SKM-1 treated with dmso at 0.1 percent for 144 hours (cell line): Measurements from ENCODE around the gene KRT79.

Experiments used
- DNase-seq: peaks from one replicate; lab custom pipeline; 2025; ENCODE audit not compliant: unreplicated experiment; lab: John Stamatoyannopoulos, UW

The KRT79 gene

DNA sequence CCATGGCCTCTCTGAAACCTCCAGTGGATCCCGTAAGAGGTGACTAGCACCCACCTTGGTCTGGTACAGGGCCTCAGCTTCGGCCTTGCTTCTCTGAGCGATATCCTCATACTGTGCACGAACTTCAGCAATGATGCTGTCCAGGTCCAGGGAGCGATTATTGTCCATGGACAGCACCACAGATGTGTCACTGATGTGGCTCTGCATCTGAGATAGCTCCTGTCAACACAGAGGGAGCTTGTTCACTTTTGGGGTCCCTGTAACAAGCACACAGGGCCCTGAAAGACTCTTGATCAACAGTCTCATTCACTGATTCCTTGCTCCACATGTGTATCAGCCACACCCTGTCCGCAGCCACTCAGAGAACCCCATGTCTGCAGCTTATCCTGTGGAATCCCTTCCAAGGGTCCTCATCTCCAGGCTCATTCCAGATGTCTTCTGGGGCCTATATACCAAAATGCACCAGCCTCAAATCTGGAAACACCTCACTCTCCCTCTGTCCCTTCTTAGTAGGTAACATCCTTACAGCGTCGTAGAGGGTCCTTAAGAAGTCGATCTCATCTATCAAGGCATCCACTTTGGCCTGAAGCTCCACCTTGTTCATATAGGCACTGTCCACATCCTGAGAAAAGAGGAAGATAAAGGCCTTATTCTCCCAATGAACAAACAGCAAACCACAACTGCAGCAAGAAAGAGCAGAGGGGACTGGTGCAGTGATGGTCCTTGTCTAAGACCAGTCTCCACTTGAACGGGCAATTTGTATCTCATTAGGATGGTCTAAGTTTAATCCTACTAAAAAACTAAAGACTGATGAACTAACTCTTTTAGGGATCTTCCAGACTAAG, 41.7 kb downstream of the KRT79 start:
- no peak for DNase-seq

DNA sequence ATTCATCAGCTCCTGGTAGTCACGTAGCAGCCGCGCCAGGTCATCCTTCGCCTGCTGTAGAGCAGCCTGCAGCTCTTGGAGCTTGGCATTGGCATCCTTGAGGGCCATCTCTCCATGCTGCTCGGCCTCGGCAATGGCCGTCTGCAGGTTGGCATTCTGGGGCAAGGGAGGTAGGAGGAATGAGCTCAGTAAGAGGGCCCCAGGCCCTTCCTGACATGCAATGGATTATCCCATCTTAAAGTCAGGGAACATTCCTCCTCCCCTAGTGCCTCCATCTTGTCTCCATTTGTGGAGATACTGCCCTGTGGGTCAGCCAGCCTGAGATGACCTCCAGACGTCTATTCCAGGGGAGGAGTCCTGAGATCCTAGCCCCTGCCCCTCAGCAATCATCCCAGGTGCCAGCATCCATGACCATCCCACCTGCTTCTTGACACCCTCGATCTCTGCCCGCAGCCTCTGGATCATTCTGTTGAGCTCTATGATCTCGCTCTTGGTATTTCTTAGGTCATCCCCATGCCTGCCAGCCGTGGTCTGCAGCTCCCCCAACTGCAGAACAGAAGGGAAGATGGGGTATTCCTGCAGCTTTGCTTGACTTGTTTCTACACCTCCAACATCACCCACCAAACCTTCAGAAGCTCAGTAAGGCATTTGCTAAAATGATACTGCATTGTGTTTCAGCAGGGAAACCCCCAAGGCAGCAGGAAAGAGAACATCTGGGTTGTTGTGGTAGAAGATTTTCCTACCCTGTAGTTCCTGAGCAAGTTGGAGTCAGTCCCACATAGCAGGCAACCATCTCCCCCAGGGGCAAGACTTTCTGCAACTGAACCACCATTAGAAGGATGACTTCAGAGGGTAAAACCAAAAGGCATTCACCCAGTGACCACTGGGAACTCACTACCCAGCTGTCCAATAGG, 42.6 kb downstream of the KRT79 start:
- DNase-seq: no peak

DNA sequence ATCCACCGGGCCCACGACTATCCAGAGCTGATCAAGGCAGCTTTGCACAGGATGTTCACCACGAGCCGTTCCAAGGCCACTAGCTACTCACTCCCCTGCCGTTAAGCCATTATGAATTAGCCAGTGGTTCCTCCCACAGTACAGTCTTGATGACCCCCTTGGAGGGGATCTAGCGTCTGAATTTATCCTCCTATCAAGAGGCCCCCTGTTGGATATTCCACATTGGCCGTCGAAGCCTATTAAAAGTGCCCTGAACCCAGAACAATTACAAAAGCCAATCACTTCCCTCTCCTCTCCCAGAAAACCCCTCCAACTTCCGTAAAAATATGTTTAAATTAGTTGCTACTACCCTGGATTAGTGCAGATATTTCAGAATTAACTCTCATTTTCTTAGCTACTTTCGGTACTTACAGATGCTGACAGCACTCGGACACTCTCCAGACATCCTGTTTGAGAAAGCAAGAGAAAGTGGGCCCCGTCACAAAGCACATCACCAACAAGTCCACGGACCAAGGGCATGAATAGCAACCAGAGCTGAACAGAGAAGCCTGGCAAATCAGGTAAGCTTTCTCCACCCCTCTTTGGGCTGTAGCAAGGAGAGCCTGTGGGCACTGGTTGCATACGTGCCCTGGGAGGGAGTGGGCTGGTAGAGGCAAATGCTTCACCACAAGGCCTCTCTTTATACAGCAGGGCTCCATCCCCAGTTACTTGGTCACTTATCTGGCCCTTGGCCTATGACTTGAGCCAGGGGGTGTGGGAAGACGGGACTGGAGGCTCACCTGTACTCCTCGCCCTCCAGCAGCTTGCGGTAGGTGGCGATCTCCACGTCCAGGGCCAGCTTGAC, 43.5 kb downstream of the KRT79 start:
- DNase-seq: no peak

DNA sequence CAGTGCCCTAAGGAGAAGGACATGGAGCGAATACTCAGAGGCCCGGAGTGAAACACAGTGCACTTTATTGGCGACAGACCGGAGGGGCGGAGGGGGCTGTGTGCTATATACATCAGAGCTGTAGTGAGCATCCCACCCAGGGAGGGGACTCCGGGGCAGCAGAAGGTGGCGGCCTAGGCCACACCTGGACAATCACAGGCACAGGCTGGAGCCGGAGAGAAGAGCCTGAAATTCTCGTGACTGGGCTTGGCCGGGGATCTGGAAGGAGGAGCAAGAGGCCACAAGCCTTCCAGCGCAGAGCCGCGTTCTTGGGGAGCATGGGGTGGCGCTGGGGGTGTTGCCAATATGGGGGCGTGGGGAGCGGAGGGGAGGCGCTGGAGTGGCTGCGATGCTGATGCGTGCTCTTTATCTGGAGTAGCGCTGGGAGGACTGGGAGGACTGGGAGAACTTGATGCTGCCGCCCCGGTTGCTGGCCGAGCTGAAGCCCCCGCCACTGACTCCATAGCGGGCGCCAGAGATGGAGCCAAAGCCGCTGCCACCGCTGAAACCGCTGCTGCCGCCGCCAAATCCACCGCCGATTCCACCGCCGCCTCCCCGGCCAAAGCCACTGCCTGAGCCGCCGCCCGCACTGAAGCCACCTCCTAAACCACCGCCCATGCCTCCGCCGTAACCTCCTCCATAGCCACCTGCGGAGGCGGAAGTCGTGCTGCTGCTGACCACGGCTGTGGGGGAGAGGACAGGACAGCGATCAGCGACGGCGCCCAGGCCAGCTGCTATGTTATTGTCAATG, 44.3 kb downstream of the KRT79 start:
- DNase-seq: no peak

DNA sequence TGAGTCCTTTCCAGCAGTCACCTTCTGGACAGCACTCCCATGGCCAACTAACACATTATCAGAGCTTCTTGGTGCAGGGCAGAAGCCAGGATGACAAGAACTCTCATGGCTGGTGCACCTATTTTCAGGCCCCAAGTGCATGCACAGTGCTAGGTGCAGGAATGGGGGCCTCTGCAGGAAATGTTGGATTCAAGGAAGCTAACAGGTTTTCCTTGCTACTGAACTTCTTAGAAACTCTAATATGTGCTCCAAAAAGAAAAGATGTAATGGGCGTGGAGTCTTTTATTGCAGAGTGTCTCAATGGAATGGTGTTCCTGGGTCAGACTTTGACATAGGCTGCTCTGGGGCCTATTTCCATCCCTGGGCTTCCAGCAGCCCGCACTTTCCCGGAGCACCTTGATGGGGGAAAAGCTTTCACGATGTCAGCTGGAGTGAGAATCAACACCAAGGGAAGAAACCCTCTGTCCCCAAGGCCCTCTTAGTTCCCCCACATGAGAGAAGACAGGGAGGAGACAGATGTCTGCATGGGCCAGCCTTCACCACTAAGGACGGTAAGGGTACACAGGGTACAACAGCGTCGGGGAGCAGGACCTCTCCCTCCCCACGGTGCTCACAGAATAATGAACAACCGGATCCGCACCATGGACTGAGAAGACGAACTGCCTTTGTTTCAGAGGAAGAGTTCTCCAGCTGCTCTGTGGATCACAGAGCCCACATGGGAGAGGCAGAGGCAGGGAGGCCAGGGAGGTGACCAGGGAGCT, 45.1 kb downstream of the KRT79 start:
- DNase-seq: no peak

DNA sequence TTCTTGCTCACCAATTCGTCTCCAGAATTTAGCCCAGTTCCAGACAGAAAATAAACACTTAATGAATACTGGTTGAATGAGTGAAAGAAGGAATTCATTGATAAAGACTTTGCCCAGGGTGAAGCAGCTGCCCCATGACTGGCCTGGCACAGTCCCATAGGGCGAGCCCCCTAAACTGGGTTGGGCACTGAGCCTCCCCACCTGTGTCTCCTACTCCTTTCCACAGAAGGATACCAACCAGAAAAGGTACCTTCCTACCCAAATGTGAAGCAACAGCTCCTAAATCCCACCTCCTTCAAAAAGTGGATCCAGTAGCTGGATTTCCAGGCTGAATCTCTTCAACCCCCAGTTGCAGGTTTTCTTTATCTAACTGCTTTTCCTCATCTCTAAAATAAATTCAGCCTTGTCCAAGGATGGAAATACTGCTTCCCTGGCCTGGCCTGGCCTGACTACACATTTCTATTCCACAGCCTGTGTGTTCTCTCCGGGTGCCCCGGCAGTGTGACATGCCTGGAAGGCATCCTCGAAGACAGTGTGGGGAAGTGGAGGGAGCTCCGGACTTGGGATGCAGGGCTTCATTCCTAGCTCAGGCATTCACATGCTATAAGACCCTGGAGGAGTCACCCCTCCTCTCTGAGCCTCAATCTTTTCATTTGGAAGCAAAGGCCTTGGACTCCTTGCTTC, 45.8 kb downstream of the KRT79 start:
- no peak for DNase-seq

DNA sequence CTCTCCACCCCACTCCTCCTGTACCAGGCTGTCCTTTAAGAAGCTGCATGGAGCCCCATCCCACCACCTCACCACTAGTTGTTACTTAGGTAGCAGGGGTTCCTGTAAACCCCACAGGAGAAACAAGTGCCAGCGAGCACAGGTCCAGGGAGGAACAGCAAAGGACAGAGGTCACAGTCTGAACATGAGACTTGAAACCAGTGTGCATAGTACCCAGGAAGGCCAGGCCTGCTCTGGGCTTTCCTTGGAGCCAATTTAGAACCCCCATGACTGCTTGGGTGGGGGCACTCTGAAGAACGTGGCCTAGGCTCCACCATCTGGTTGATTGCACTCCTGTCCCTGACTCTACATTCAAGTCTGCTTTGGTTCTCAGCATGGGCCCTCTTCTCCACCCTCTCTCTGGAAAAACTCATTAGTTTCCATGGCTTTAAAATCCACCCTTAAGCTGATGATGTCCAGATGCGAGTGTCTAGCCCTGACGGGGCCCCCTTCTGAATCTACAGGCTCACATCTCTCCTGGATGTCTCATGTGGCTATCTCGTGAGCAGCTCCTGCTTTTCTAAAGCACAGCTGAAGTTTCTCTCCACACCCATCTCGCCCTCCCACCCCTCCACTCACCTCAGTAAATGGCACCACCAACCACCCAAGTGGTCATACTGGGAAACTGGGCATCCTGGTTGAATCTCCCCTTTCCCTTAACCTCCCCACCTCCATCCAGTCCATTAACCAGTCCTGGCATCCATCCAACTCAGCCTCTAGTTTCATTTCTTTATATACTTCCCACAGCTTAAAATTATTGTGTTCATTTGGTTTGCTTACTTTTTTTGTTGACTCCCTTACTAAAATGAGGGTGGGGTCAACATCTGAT, 46.6 kb downstream of the KRT79 start:
- no peak for DNase-seq

DNA sequence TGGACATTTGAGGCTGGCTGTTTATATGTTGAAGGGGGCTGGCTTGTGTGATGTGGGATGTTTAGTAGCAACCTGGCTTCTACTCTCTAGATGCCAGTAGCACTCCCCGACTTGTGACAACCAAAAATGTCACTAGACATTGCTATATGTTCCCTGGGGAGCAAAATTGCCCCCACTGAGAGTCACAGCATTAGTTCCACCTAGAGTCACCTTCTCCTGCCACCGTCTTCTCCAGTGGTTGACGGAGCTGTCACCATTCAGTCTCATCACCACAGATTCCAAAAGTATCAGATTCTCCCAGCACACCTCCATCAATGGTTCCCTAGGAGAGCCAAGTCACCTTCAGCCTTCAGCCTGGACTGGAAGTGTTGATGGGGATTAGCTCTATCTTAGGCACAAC, 49.2 kb downstream of the KRT79 start:
- DNase-seq: no peak

DNA sequence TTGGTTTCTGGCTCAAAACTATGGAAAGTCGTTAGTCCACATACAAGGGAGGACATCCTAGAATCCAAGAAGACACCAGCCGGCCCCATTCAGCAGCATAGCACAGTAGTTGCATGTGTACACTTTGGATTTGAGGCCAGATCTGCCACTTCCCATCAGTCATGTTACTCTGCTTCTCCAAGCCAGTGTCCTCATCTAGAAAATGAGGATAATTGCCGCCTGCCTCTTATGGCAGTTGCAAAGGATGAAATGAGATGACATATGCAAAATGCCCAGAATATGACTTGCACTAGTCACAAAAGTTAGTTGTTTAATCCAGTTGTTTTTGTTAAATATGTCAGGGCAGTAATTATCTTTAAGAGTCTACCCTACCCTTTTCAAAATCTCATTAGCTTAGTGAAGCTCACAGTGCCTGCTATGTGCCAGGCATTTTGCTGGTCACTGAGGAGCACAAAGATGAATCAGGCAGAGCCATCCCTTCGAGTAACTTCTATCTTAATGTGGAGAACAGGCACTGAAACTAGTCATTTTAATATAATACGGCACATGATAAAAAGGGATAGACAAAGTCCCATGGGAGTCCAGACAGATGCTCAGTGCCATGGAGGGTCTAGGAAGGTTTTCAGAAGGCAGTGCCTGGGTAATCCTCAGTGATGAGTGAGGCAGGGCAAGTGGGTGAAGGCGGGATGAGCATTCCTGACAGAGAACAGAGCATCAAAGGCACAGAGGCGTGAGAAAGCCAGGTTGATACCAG, 50.4 kb downstream of the KRT79 start:
- no peak for DNase-seq

DNA sequence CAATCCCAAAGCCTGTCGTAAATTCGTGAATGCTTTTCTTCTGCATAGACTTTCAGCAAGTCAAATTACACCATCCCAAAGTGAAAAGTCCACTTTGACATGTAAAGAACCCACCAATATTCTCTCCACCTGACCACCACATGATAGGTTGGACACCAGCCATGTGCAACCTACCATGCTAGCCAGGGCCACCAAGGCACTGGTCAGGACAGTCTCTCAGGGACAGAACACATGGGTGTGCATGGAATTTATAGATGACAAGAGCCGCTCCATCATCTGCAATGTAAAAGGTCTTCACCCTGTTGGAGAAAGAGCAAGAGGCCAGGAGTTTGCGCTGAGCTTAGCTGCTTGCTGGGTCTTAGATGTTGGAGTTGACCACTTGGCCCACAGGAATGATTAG, 51.6 kb downstream of the KRT79 start:
- DNase-seq: no peak

DNA sequence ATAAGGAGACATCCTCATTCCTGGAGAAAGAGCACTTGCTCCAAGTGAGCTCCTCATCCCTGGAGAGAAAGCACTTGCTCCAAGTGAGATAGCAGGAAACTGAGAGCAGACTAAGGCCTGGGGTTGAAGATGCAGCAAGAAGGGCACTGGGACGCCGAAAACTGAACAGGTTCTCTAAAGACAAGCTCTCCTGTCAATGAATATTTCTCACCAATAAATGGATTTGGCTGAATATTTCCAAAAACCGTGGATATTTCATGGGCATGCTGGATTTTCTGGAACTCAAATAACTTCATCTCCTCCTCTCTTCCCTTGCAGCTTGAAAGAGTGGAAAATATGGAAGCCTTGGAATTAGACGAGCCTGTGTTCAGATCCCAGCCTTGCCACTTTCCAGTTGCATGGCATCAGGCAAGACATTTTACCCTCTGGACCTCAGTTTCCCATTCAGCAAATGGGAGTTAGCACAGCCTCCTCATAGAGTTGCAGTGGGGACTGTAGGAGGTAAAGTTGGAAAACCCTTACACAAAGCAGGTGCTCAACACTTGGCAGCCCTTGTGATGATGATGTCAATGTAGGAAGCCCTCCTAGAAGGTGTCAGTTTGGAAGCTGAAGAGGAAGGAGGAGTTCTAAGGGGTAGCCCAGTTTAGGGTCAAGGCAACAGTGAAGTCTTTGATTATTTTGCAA, 52.6 kb downstream of the KRT79 start:
- no peak for DNase-seq

DNA sequence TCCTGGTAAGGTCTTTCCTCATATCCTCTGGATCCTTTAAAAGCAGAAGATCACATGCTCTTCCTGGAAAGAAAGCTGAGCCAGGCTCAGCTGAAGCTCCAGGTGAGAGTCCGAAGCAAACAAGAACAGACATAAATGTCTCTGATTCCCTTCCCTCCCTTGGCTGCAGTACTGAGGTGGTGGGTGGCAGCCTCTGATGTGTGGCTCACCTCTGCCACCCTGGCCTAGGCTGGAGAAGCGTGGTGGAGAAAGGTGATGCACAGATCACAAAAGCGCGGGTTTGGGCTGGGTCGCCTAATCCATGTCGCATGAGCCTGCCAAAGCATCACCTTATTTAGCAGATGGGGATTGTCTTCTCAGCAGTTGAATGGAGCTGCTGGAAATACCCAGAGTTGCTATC, 54.2 kb downstream of the KRT79 start:
- no peak for DNase-seq

DNA sequence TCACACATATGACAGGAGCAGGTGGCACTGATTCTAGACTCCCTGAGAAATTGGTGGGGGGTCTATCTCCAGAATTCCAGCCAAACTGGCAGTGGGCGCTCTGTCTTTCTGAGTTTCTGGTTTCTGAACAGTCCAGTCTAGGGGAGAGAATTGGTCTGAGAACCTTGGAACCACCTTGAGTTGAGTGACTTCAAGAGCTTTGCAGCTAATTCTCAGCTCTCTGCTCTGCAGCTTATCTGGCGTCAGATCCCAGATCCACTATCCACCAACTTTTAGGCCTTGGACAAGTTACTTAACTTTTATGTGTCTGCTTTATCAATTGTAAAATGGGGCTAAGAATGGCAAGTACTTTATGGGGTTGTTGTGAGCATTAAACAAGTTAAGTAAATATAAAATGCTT, 55.3 kb downstream of the KRT79 start:
- DNase-seq: no peak

DNA sequence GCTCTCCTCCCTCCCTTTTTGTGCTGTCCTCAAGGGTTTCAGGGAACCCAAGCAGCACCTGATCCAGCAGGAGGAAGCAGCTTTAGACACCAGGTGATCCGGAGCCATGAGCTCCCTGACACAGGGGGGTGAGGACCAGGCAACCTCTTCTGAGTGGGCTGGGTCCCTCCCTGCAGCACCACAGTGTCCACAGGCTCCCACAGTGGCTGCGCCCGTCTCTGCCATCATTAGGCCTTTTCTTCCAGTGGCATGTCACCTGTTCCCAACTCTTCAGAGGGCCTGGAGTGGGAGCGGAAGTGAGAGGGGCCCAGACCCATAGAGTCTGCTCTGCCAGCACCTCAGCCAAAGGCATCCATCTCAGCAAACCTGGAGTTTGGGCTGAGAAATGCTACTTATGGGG, 56.5 kb downstream of the KRT79 start:
- no peak for DNase-seq

DNA sequence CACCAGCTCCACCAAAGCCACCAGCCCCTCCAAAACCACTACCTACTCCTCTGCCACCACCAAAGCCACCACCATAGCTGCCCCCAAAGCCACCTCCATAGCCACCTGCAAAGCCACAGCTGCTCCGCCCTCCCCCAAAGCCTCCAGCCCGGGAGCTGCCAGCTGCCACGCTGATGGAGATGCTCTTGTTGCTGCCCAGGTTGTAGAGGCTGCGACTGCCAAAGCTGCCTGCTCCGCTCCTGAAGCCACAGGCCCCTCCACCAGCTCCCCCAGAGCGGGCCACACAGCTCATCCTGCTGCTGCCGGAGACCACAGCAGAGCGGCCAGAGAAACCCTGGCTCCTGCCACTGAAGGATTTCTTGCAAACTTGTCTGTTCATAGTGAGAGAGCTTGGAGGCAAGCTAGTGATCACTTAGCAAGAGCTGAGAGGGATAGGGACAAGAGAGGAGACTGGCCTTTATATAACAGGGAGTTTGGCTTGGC, 57.2 kb downstream of the KRT79 start, which contains the start of gene KRT76:
KRT76 (minus strand) TSS at position 433 of the 483 bp plus-strand sequence; CDS start at position 379, 54 bp downstream.
- no peak for DNase-seq

DNA sequence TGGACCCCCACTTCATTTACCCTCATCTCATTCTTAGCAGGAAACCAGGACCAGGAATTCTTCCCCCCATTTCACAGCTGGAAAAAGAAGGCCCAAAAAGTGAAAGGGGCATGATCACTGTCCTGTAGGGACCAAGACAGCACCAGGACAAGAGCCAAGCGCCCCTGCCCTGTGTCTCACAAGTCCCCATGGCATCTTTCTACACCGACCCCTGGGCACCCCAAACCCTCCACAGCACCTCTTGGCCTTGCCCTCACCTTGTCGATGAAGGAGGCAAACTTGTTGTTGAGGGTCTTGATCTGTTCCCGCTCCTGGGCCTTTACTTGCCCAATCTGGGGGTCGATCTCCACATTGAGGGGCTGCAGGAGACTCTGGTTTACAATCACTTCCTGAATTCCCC, 57.7 kb downstream of the KRT79 start:
- no peak for DNase-seq
